Glutamatergic neuron (in vitro differentiated cells): ENCODE data around the gene FAAP100. TPM values are rescaled to one million over a fixed set of nuclear protein-coding genes. Genes with fewer than 3 reads are reported as not detected.

ENCODE experiments used
- DNase-seq: peaks from one replicate; pipeline ENCODE4 v3.0.0; 2022
- H3K27ac Mint-ChIP-seq: one replicate; pipeline ENCODE4 v1.8.0; 2020; ENCODE audit warnings: mild to moderate bottlenecking, mixed read lengths, inconsistent platforms; ENCODE audit not compliant: unreplicated experiment
- H3K27me3 Mint-ChIP-seq: one replicate; pipeline ENCODE4 v1.8.0; 2020; ENCODE audit warnings: mild to moderate bottlenecking, moderate library complexity, mixed read lengths, inconsistent platforms; ENCODE audit not compliant: unreplicated experiment
- H3K36me3 Mint-ChIP-seq: one replicate; pipeline ENCODE4 v1.8.0; 2020; ENCODE audit warnings: mild to moderate bottlenecking, mixed read lengths, inconsistent platforms; ENCODE audit not compliant: unreplicated experiment
- H3K4me1 Mint-ChIP-seq: one replicate; pipeline ENCODE4 v1.8.0; 2020; ENCODE audit warnings: mild to moderate bottlenecking, low read depth, mixed read lengths, inconsistent platforms; ENCODE audit not compliant: unreplicated experiment
- H3K4me3 Mint-ChIP-seq: one replicate; pipeline ENCODE4 v1.8.0; 2020; ENCODE audit warnings: mild to moderate bottlenecking, mixed read lengths, inconsistent platforms; ENCODE audit not compliant: unreplicated experiment
- H3K9me3 Mint-ChIP-seq: one replicate; pipeline ENCODE4 v1.8.0; 2020; ENCODE audit warnings: mild to moderate bottlenecking, moderate library complexity, mixed read lengths, inconsistent platforms; ENCODE audit not compliant: unreplicated experiment
- total RNA-seq: library from RNA; stranded (reverse); fragmentation: NEBNext Ultra II Directional; extraction: Animal tissue kit (Norgen Biotek cat#: 25700); gene quantifications from one replicate; pipeline ENCODE4 v1.2.1, GENCODE V29; 2021; ENCODE audit not compliant: unreplicated experiment
- TF ChIP-seq, protein P1 (sequence below): fragments of 200-600 bp; sonication (generic); IDR thresholded peaks from one replicate; pipeline ENCODE4 v1.5.0; 2021; ENCODE audit not compliant: partially characterized antibody, unreplicated experiment

The FAAP100 gene
- total RNA-seq, 1 donor from 2014 or later = 56.5 TPM

DNA sequence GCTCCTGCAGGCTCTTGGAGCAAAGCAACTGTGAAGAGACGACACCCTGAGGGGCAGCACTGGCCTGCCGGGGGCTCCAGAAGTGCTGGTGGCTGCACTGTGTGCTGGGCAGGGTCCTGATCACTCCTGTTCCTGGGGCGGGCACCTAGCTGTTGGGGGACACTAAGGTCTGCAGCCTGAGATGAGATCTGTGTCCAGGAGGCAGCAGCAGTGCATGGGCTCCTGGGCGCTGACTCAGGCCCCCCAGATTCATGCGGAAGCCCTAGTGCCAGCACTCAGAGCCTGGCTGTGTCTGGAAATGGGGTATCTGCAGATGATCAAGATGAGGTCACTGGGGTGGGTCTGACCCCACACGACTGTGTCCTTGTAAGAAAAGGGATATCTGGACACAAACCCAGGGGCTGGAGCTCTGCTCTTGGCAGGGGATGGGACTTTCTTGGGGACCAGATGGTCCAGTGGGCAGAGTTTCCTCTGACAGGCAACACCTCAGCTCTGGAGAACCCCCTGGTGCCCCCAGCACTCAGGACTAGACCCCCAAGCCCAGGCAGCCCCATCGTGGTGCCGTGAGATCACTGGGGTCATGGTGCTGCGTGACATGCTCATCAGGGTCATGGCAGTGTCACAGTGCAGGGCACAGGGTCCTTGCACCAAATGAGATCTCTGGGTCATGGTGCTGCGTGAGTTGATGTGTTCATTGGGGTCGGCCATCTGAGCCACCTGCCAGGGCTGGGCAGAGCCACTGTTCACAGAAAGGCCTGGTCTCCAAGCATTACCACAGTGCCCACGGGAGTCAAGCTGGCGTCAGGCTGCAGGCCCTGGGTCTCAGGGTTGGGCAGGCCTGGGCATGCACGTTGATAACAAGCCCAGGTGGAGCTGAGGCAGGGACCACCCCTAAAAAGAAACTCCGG, 9.5 kb downstream of the FAAP100 start:
- H3K36me3 Mint-ChIP-seq = no peaks in the 10 kb centered on the region
- no peak overlapping the region for H3K4me3 Mint-ChIP-seq
- H3K9me3 Mint-ChIP-seq = peaks cover 7% of the 10 kb centered on the region
- no peak for DNase-seq
- TF ChIP-seq, protein P1, sequence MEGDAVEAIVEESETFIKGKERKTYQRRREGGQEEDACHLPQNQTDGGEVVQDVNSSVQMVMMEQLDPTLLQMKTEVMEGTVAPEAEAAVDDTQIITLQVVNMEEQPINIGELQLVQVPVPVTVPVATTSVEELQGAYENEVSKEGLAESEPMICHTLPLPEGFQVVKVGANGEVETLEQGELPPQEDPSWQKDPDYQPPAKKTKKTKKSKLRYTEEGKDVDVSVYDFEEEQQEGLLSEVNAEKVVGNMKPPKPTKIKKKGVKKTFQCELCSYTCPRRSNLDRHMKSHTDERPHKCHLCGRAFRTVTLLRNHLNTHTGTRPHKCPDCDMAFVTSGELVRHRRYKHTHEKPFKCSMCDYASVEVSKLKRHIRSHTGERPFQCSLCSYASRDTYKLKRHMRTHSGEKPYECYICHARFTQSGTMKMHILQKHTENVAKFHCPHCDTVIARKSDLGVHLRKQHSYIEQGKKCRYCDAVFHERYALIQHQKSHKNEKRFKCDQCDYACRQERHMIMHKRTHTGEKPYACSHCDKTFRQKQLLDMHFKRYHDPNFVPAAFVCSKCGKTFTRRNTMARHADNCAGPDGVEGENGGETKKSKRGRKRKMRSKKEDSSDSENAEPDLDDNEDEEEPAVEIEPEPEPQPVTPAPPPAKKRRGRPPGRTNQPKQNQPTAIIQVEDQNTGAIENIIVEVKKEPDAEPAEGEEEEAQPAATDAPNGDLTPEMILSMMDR = no peak
- peaks cover 5% of the 10 kb centered on the region for H3K4me1 Mint-ChIP-seq
- H3K27me3 Mint-ChIP-seq = peaks cover 4% of the 10 kb centered on the region
- no peak overlapping the region for H3K27ac Mint-ChIP-seq

DNA sequence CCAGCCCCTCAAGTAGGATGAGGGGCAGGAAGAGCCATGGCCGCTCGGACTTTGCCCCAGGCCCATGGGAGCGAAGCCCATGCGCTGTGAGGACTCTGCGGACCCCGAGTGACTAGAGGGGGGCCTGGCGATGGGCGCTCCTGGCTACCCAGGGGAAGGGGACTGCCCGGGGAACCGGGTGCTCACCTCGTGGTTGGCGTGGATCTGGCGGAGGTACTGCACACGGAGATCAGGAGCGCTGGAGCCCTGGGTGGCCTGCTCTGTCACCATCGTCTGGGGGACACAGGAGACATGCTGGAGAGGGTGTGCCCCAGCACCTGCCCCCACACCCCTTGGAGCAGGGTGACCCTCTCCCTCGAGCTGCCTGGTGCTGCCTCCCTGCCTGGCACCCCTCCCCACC, 11.0 kb downstream of the FAAP100 start:
- Mint-ChIP-seq H3K27me3 (peaks cover 7% of the 10 kb centered on the region), H3K36me3 (no peaks in the 10 kb centered on the region), H3K4me3 (no peak overlapping the region), H3K9me3 (peaks cover 7% of the 10 kb centered on the region), H3K4me1 (peaks cover 5% of the 10 kb centered on the region), H3K27ac (no peak overlapping the region)
- TF ChIP-seq, protein P1 = no peak
- DNase-seq = no peak

DNA sequence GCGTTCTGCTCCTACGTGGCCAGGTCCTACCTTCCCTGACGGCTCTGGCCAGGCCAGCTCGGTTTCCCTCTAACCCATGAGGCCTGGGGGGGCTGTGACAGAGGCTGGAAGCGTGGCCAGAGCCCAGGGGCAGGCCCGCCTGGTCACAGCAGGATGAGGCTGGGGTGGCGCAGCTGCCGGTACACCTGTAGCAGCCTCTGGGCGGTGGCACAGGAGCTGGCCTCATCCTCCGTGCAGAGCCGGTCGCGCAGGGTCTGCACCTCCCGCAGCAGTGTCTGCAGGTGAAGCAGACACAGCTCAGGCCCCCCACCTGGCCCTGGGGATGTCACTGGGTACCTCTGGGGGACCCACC, 11.5 kb downstream of the FAAP100 start:
- Mint-ChIP-seq H3K27ac (no peak overlapping the region), H3K4me3 (no peak overlapping the region), H3K9me3 (peaks cover 10% of the 10 kb centered on the region), H3K27me3 (peaks cover 7% of the 10 kb centered on the region), H3K4me1 (peaks cover 5% of the 10 kb centered on the region), H3K36me3 (no peaks in the 10 kb centered on the region)
- TF ChIP-seq, protein P1 = no peak
- DNase-seq = no peak

DNA sequence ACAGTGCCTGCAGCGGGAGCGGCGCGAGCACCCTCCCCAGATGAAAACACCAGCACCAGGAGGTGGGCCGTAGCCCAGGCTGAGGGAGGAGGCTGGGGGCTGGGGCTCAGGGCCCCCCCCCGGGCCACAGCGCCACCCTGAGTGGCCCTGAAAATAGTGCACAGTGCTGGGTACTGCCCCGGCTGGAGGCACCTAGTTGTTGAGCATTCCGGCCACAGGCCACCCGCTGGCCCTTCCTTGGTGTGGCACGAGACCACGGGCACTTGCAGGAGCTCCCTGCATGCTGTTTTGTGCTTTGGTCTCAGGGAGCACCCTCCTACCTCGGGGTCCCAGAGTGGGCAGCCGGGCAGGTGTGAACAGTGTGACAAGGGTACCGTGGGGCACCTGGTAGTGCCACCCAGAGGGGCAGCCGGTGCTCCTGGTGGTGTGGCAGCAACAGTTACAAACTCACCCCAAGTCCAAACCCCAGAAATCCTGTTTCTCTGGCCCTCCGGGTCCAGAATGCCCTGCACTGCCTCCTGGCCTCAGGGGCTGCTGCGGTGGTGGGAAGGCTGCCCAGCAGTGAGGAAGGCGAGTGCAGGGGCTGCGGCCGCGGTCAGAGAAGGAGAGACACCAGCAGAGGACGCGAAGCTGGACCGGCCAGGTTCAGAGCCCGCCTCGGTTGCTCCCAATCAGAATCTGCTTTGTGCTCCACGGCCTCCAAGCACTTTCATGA, 12.0 kb downstream of the FAAP100 start:
- Mint-ChIP-seq H3K9me3 (peaks cover 10% of the 10 kb centered on the region), H3K36me3 (no peaks in the 10 kb centered on the region), H3K27me3 (peaks cover 7% of the 10 kb centered on the region), H3K27ac (no peak overlapping the region), H3K4me1 (peaks cover 5% of the 10 kb centered on the region), H3K4me3 (no peak overlapping the region)
- TF ChIP-seq, protein P1 = no peak
- DNase-seq = no peak

DNA sequence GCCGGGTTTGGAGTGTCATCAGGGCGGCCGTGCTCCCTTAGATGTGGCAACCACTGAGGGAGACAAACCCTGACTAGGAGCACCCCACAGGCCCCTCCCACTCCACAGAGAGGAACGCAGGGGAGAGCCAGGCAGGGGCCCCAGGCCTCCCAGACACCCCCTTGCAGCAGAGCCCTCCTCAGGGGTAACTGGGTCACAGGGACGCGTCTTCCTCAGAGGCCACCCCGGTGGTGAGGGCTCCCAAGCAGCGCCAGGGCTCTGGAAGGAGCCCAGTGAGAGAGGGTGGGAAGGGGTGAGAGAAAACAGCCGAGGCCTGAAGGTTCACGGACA, 12.6 kb downstream of the FAAP100 start:
- Mint-ChIP-seq H3K4me1 (peaks cover 5% of the 10 kb centered on the region), H3K9me3 (peaks cover 10% of the 10 kb centered on the region), H3K4me3 (no peak overlapping the region), H3K27me3 (peaks cover 7% of the 10 kb centered on the region), H3K27ac (no peak overlapping the region), H3K36me3 (no peaks in the 10 kb centered on the region)
- TF ChIP-seq, protein P1 = no peak
- no peak for DNase-seq
